Measurements from ENCODE around the gene FHOD1.

DNA sequence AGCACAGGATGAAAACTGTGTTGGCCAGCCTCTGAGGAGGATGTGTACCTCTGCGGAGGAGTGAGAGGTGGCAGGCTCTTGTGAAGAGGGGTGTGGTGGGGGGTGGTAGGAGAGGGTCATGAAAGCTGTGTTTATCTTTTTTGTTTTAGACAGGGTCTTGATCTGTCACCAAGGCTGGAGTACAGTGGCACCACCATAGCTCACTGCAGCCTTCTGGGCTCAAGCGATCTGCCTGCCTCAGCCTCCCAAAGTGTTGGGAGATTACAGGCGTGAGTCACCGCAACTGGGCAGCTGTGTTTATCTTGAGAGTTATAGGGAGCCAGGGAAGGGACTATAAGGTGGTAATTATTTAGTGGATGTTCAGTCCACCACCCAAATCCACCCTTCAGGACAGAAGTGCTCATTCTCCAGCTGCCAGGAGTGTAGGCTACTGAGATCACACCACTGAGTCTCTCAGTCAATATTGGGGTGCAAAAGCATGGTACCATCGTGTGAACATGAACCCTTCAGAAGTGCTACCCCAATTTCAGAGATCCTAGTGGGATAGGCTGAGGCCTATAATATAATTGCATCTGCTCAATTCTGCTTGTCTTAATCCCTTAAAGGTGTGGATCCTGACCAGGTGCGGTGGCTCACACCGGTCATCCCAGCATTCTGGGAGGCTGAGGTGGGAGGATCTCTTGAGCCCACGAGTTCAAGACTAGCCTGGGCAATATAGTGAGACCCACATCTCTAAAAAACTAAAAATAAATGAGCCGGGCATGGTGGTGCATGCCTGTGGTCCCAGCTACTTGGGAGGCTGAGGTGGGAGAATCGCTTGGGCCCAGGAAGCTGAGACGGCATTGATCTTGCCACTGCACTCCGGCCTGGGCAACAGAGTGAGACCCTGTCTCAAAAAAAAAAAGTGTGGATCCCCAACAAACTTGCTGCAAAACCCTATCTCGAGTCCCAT lies 56.6 kb downstream of the FHOD1 start:
- TF ChIP-seq TAF1 (IDR thresholded peaks at IDR 0.05; ENCODE audit: borderline replicate concordance, insufficient read depth, low read length) (no peak), POLR2AphosphoS5 (IDR thresholded peaks at IDR 0.05; ENCODE audit: low read depth, low read length) (no peak), SIN3A (IDR thresholded peaks at IDR 0.05; ENCODE audit: borderline replicate concordance, insufficient read depth, low read length) (no peak)
- TF ChIP-seq, protein P1, sequence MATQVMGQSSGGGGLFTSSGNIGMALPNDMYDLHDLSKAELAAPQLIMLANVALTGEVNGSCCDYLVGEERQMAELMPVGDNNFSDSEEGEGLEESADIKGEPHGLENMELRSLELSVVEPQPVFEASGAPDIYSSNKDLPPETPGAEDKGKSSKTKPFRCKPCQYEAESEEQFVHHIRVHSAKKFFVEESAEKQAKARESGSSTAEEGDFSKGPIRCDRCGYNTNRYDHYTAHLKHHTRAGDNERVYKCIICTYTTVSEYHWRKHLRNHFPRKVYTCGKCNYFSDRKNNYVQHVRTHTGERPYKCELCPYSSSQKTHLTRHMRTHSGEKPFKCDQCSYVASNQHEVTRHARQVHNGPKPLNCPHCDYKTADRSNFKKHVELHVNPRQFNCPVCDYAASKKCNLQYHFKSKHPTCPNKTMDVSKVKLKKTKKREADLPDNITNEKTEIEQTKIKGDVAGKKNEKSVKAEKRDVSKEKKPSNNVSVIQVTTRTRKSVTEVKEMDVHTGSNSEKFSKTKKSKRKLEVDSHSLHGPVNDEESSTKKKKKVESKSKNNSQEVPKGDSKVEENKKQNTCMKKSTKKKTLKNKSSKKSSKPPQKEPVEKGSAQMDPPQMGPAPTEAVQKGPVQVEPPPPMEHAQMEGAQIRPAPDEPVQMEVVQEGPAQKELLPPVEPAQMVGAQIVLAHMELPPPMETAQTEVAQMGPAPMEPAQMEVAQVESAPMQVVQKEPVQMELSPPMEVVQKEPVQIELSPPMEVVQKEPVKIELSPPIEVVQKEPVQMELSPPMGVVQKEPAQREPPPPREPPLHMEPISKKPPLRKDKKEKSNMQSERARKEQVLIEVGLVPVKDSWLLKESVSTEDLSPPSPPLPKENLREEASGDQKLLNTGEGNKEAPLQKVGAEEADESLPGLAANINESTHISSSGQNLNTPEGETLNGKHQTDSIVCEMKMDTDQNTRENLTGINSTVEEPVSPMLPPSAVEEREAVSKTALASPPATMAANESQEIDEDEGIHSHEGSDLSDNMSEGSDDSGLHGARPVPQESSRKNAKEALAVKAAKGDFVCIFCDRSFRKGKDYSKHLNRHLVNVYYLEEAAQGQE (IDR thresholded peaks at IDR 0.05; ENCODE audit: insufficient read depth in 1 of 2, low read depth in 2 of 2, low read length in 2 of 2), result no peak

All from PFSK-1 (cell line).